NCI-H1694 treated with DMSO at 0.1 percent for 48 hours (cell line): ENCODE data around the gene TLR2.

Experiments
- DNase-seq: peaks from one replicate; lab custom pipeline; 2025; lab: John Stamatoyannopoulos, UW

The TLR2 gene

GRCh38 chr4:153733751-153734448 is 49.8 kb downstream of the TLR2 start:
- no peak for DNase-seq

- no peak for DNase-seq
These were observed 51.9 kb downstream of the TLR2 start for GRCh38 chr4:153735906-153736461.

DNA sequence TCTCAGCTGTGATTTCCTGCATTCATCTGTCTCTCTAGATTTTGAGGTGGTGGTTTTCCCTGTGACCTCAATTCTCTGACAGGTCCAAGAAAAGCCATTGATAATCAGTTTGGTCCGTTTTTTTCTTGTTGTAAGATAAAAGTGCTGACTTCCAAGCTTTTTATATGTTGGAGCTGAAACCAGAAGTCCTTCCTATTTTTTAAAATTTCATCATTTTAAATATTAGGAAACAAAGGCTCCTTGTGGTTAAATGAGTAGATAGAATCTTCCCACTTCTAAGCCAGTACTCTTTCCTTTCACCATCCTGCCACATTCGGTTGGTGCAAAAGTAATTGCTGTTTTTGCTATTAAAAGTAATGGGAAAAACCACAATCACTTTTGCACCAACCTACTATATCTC is 57.5 kb downstream of the TLR2 start:
- DNase-seq = no peak

DNA sequence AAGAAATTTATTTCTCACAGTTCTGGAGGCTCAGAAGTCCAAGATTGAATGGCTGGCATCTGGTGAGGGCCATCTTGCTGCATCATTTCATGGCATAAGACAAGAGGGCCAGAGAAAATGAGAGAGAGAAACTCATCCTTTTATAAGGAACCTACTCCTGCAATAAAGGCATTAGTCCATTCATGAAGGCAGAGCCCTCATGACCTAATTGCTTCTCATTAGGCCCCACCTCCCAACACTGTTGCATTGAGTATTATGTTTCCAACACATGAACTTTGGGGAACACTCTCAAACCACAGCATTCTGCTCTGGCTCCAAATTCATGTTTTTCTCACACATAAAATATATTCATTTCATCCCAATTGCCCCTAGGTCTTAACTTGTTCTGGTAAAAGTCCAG is 61.6 kb downstream of the TLR2 start:
- no peak for DNase-seq

DNA sequence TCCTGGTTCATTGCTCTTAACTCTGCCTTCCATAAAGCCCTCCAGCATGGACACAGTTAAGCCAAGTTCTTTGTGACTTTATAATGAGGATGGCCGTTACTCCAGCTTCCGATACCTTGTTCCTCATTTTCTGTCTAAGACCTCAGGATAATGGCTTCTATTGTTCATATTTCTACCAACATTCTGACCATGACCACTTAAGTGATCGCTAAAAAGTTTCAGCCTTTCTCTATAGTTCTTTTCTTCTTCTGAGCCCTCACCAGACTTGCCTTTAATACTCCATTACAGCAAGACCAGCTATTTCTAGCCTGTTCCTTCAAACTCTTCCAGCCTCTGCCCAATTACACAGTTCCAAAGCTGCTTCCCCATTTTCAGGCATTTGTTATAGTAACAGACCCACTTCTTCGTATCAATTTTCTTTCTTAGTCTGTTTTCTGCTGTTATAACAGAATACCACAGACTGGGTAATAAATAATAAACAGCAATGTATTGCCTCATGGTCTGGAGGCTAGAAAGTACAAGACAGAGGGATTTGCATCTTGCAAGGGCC is 63.4 kb downstream of the TLR2 start:
- no peak for DNase-seq

GRCh38 chr4:153748378-153748777 is 64.3 kb downstream of the TLR2 start:
- DNase-seq = no peak

- peak; percentile 49 for DNase-seq
These were observed 66.2 kb downstream of the TLR2 start for GRCh38 chr4:153750197-153750817.

GRCh38 chr4:153755186-153755585 is 71.1 kb downstream of the TLR2 start:
- DNase-seq = no peak
